TTC549 (cell line): Measurements from ENCODE around the gene GNB1L.
"Not testable (repeated sequence)": the region's sequence is repeated elsewhere in the genome, so short reads cannot be mapped to it uniquely, and the experiment has no call there.

ENCODE experiments used
- FAIRE-seq: peaks from 2 replicates; lab custom pipeline; 2012; peaks lifted over from hg19 to GRCh38; lab: Jason Lieb, UNC

Gene GNB1L

DNA sequence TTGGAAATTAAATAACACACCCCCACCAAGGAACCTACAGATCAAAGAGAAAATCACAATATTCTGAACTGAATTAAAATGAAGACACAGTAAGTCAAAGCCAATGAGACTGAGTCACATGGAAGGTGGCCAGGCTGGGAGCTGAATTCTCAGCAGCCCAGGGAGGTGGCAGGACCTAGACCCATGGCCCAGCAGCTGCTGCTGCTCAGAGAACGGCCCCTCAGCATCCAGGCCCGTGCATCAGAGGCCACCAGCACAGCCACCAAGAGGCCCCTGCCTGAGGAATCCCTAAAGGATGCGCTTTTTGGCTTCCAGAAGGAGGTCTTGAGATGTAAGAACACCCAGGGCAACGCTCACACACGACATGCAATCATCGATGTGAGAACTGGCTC is 59.1 kb downstream of the GNB1L start:
- FAIRE-seq, result no peak

DNA sequence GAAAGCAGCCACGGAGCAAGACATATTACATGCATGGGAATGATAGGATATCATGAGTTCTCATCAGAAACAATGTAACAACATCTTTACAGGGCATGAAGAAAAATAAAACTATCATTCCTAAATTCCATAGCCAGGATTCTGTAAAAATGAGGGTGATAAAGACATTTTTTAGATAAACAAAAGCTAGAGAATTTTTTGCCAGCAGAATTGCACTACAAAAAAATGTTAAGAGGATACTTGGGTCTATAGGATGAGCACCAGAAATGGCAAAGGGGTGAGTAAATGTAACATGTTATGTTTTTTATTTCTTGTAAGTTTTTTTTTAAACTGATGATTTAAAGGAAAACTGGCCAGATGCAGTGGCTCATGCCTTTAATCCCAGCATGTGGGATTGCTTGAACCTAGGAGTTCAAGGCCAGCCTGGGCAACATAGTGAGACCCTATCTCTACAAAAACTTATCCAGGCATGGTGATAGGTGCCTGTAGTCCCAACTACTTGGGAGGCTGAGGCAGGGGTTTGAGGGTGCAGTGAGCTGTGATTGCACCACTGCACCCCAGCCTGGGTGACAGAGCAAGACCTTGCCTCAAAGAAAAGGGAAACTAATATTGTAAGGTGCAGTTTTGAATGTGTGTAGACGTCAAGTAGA is 60.9 kb downstream of the GNB1L start:
- FAIRE-seq, result no peak

DNA sequence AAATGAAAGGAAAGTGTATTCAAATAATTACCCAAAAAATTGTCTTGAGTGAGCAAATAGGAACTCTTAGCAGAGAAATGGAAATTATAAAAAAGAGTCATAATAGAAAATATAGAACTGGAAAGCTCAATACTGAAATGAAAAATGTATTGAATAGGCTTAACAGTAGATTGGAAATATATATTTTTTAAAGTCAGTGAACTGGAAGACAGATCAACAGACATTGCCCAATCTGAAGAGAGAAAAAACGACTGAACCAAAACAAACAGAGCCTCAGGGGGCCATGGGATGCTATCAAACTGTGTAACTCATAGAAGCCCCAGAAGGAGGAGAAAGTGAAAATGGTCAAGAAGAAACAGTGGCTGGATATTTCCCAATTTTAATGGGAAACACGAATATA is 61.5 kb downstream of the GNB1L start:
- FAIRE-seq, result no peak

DNA sequence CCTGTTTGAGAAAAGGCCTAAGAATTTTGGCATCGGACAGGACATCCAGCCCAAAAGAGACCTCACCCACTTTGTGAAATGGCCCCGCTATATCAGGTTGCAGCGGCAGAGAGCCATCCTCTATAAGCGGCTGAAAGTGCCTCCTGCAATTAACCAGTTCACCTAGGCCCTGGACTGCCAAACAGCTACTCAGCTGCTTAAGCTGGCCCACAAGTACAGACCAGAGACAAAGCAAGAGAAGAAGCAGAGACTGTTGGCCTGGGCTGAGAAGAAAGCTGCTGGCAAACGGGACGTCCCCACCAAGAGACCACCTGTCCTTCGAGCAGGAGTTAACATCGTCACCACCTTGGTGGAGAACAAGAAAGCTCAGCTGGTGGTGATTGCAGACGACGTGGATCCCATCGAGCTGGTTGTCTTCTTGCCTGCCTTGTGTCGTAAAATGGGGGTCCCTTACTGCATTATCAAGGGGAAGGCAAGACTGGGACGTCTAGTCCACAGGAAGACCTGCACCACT is 62.2 kb downstream of the GNB1L start:
- FAIRE-seq, result not testable (repeated sequence)

DNA sequence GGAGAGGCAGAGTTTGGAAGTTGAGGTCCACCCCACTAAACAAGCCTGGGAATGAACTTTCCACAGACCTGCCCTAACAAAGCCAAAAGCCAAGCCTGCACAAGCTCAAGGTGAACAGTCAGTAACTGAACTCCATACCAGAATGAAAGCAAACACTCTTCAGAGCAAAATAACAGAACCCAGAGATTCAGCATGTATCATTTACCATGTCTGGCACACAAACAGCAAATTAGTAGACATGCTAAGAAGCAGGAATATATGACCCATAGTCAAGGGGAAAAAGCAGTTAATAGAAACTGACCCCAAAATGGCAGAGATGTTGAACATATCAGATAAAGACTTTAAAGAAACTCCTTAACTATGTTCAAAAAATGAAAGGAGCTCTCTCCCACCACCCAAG is 62.8 kb downstream of the GNB1L start:
- no peak for FAIRE-seq

- FAIRE-seq, result no peak
Observed at GRCh38 chr22:19791243-19791642, 63.4 kb downstream of the GNB1L start.

DNA sequence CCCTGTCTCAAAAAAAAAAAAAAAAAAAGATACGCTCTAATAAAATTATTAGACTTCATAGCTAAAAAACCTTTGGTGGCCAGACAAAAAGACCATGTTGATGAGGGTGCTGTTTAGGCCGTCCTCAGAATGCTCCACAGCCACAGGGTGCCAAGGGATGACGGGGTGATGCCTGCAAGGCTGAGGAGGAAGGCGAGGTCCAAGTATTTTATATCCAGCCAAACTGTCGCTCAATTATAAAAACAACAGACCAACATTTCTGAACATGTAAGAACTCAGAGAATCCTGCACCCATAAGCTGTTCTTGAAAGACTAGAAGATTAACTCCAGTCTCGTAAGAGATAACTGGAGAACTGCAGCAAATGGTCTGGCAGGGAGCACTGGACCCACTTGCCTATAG is 64.8 kb downstream of the GNB1L start:
- no peak for FAIRE-seq

DNA sequence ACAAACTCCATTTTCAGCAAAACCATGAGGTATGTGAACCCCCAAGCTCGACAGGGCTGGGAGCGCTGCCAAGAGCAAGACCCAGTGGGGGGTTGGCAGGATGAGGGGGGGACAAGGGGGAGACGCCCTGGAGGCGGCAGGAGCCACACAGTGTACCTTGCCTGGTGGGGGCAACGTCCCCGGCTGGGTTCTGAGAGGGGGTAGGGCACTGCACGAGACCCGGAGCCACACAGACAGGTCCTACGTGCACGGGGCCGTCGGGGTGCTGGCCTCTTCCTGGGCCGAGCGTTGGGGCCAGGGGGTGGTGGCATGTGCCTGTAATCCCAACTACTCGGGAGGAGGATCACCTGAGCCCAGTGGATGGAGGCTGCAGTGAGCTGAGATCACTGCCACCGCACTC is 65.3 kb downstream of the GNB1L start:
- no peak for FAIRE-seq

GRCh38 chr22:19788661-19789225 is 65.9 kb downstream of the GNB1L start:
- no peak for FAIRE-seq

DNA sequence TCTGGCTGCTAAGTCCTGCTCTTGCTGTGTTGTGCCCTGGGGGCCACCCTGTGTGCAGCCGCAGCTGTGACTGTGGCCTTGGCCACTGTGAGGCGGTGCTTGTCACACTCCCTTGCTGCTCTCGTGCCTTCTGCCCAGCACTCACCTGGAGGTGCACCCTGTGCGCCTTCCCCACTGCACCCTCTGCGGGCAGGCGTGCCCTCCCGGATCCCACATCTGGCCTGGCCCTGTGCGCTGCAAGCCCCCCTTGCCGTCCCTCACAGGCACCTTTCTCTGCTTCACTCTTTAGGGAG is 66.9 kb downstream of the GNB1L start:
- no peak for FAIRE-seq

- no peak for FAIRE-seq
Observed at GRCh38 chr22:19786959-19787848, 67.5 kb downstream of the GNB1L start.

DNA sequence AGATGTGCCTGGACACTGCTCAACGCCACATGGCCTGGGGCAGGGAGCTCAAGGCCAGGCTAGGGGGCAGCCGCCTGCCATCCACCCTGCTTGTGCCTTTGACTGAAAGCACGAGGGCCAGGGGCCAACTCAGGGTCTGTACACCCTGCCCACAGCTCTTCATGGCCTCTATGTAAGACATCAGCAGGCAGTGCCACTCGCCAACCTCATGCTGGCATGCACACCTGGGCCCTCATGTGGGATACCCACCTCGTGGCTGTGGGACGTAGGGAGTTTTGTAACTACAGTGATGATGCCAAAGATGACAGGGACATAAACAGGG is 68.4 kb downstream of the GNB1L start:
- FAIRE-seq, result no peak

GRCh38 chr22:19785461-19786263 is 69.0 kb downstream of the GNB1L start:
- FAIRE-seq, result no peak

GRCh38 chr22:19784384-19785175 is 70.1 kb downstream of the GNB1L start:
- FAIRE-seq, result no peak

- FAIRE-seq, result no peak
Observed at GRCh38 chr22:19783586-19784383, 70.9 kb downstream of the GNB1L start.

DNA sequence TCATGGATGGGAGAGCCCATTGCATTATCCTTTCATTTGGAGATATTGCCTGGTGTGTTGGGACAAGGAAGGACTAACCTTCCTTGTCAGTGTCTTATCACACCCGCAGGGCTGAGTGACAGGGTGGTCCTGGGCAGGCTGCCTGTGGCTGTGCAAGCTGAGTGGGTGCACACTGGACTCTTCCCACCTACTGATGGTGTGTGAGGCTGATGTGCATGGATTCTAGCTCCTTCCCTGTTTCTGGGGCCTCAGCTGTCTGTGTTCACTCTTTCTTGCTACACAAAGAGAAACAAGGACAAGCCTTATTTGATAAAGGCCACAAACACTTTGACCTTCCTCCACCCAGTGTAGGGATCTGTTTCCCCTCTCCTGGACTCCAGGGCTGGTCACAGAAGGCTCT is 72.1 kb downstream of the GNB1L start:
- FAIRE-seq, result no peak

DNA sequence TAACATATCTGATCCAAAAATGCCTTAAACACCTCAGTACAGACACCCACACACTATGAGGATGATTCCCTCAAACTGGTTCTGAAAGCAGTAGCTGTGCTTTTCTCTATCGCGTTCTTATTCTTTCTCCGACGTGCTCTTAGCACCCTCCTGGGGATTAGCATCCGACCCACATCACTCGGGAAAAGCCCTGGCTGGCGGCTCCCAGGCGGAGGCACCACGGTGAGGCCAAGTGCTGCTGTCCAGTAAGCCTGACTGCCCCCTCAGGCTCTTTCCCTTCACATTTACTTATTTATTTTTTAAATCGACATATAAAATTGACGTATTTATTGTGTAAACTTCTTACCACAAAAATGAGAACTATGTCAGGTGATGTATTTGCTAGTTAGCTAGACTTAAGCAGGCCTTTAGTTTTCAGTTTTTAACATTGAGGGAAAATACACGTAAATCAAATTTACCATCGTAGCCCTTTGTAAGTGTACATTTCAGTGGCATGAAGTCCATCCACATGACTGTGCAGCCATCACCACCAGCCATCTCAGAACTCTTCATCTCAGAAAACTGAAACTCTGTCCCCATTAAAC is 74.9 kb downstream of the GNB1L start:
- no peak for FAIRE-seq

- FAIRE-seq, result no peak
Observed at GRCh38 chr22:19779011-19779421, 75.7 kb downstream of the GNB1L start.

- not testable (repeated sequence) for FAIRE-seq
Observed at GRCh38 chr22:19777192-19777591, 77.5 kb downstream of the GNB1L start.

DNA sequence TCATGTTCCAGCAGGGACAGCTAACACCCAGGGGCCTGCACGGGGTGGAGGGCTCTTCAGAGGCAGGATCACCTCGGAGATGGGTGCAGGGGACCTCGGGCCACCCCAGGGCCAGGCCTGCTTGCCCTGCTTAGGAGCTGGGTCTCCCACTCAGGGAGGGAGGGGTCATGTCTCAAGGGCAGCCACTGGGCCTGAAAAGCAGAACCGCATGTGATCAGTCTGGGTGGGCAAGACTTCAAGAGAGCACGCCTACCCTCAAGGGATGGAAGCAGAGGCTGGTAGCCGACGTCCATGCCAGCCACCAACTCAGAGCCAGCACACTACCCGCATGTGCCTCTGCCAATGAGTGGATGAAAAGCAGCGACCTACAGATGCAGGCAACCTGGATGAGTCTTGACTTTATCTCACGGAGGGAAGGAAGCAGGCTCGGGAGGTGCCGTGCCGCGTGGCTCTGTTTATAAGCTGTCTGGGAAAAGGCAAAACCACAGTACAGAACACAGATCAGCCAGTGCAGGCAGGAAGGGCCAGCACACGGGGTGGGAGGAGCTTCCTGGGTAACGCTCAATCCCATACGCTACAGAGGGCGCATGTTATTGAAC is 78.1 kb downstream of the GNB1L start:
- FAIRE-seq, result no peak
